ENCODE results near the gene TM9SF3. TPM values are rescaled to one million over a fixed set of nuclear protein-coding genes. Genes with fewer than 3 reads are reported as not detected.
A peak's percentile ranks its signal among the peaks of the same experiment; 100 is the strongest.

TM9SF3 gene
- 61.3 TPM for total RNA-seq
- long read RNA-seq, full-length matches to known transcripts, result 179 of 202 reads
- long read RNA-seq, partial matches to known transcripts, result 8 of 202 reads
- long read RNA-seq, other reads (novel, unspliced or antisense), result 15 of 202 reads

DNA sequence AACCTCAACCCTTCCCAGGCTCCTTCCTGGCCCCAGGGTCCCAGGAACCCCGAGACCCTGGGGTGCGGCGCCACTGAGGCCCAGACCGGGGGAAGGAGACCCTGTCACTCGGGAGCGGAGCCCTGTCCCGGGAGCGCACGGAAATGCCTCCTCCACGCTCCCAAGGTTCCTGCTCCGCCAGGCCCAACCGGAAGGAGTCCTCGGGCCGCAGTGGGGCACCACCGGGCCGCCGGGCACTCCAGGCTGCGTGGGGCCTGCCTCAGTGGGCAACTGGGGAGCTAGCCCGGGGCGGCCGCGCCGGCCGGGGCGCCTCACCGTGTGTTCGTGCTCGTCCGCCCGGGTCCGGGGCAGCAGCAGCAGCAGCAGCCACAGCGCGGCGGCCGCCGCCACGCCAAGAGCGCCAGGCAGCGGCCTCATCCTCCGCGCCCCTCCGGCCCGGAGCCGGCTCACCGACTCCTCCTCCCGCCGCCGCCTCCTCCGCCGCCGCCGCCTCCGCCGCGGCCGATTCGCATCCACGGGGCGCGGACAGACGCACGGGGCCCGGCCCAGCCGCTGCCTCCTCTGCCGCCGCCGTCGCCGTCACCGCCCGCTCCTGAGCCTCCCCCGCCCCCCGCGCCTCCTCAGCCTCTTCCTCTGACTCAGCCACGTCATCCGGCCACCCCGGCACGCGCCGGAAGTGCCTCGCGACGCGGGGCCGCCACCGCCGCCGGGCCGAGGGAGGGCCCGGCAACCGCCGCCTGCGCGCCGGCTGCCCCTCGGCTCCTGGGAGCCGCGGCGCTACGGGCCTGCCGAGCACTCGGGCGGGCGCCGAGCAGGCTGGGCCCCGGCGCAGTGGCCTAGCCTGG is at the start of gene TM9SF3:
TM9SF3 (minus strand) TSS at position 594 of the 845 bp plus-strand sequence; CDS start at position 417, 177 bp downstream.
- Histone ChIP-seq H3K27me3 (ENCODE audit: low read depth) (no peaks in the 10 kb centered on the region), H3K4me1 (peaks cover 68% of the 10 kb centered on the region), H3K9me3 (replicated peaks) (no peaks in the 10 kb centered on the region), H3K36me3 (no peaks in the 10 kb centered on the region), H3K27ac (replicated peaks) (peak within 1 kb of the TSS; percentile 99), H3K4me3 (peak within 1 kb of the TSS; percentile 87)
- peak; percentile 97 for DNase-seq
- intact Hi-C loops (cut with micrococcal nuclease), result no loop called here
- TF ChIP-seq, protein P1, sequence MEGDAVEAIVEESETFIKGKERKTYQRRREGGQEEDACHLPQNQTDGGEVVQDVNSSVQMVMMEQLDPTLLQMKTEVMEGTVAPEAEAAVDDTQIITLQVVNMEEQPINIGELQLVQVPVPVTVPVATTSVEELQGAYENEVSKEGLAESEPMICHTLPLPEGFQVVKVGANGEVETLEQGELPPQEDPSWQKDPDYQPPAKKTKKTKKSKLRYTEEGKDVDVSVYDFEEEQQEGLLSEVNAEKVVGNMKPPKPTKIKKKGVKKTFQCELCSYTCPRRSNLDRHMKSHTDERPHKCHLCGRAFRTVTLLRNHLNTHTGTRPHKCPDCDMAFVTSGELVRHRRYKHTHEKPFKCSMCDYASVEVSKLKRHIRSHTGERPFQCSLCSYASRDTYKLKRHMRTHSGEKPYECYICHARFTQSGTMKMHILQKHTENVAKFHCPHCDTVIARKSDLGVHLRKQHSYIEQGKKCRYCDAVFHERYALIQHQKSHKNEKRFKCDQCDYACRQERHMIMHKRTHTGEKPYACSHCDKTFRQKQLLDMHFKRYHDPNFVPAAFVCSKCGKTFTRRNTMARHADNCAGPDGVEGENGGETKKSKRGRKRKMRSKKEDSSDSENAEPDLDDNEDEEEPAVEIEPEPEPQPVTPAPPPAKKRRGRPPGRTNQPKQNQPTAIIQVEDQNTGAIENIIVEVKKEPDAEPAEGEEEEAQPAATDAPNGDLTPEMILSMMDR (IDR thresholded peaks at IDR 0.05; ENCODE audit: borderline replicate concordance), result no peak

DNA sequence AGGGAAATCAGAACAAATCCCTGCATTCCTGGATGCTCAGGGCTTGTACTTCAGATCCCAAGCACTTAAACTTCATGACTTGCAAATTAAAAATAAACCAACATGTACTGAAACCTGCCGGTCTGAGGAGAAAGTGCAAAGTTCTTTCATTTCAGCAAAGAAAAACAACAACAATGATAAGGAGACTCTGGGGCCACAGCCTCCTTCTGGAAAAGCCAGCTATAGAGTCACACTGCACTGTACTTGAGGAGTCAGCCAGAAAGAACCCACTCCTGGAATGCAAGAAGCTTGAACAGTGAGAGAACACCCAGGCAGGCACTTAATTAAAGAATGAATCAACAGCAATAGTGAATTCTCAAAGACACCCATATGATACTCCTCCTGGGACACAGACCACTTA is 49.7 kb upstream of the TM9SF3 start:
- Histone ChIP-seq H3K4me3 (no peak overlapping the region), H3K36me3 (no peaks in the 10 kb centered on the region), H3K27ac (replicated peaks) (no peak overlapping the region), H3K27me3 (ENCODE audit: low read depth) (no peaks in the 10 kb centered on the region), H3K9me3 (replicated peaks) (no peaks in the 10 kb centered on the region), H3K4me1 (peaks cover 13% of the 10 kb centered on the region)
- DNase-seq, result no peak
- TF ChIP-seq, protein P1 (IDR thresholded peaks at IDR 0.05; ENCODE audit: borderline replicate concordance), result no peak
- intact Hi-C loops (cut with micrococcal nuclease), result no loop called here

DNA sequence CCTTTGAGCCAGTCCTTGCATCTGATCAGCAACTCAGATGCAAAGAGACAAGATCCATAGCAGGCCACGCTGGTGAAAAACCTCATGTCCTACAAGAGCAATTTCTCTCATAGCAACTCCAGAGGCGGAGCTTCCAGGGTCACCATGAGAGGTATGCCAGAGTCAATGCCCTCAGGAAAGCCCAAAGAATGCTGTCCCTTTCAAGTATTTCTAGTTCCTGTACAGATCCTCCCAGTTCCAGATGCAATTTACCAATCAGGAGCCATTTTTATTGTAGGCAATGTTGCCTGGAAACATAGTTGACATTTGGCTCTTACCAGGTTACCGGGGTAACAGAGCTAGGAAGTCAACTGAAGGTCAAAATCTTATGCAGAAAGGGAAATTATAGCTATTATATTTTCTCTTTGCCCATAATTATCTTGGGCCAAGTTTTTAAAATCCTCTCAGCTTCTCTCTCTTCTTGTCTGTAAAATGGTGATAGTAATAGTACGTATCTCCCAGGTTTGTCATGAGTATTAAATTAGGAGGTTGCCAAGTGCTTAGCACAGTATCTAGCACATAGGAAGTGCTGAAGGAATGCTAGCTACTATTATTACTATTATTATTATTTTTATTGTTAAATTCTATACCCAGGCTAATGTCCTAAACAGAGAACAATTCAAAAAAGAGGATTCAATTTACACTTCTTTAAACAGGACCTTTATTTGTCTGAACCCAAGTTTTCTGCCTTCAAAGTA is 46.3 kb upstream of the TM9SF3 start:
- H3K27me3 ChIP-seq (ENCODE audit: low read depth), result no peaks in the 10 kb centered on the region
- H3K36me3 ChIP-seq, result no peaks in the 10 kb centered on the region
- no peak for DNase-seq
- H3K9me3 ChIP-seq (replicated peaks), result no peaks in the 10 kb centered on the region
- peaks cover 13% of the 10 kb centered on the region for H3K4me1 ChIP-seq
- no peak overlapping the region for H3K4me3 ChIP-seq
- TF ChIP-seq, protein P1 (IDR thresholded peaks at IDR 0.05; ENCODE audit: borderline replicate concordance), result no peak
- H3K27ac ChIP-seq (replicated peaks), result no peak overlapping the region
- intact Hi-C loops (cut with micrococcal nuclease), result no loop called here

DNA sequence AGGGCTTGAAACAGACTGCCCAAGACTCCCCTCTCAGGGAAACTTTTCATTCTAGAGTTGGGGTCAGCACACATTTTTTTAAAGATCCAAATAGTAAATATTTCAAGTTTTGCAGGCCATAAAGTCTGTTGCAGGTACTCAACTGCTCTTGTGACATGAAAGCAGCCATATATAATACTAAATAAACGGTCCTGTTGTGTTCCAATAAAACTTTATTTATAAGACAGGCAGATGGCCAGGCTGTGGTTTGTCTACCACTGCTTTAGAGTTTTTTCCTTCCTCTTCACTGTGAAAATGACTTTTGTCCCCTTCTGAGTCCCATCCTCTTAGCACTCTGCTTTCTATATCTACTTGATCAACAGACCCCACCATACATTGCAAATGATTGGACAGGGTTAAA is 40.5 kb upstream of the TM9SF3 start:
- Histone ChIP-seq H3K4me1 (peaks cover 4% of the 10 kb centered on the region), H3K9me3 (replicated peaks) (no peaks in the 10 kb centered on the region), H3K36me3 (no peaks in the 10 kb centered on the region), H3K4me3 (no peak overlapping the region), H3K27ac (replicated peaks) (no peak overlapping the region), H3K27me3 (ENCODE audit: low read depth) (no peaks in the 10 kb centered on the region)
- TF ChIP-seq, protein P1 (IDR thresholded peaks at IDR 0.05; ENCODE audit: borderline replicate concordance), result no peak
- intact Hi-C loops (cut with micrococcal nuclease), result no loop called here
- DNase-seq, result no peak

DNA sequence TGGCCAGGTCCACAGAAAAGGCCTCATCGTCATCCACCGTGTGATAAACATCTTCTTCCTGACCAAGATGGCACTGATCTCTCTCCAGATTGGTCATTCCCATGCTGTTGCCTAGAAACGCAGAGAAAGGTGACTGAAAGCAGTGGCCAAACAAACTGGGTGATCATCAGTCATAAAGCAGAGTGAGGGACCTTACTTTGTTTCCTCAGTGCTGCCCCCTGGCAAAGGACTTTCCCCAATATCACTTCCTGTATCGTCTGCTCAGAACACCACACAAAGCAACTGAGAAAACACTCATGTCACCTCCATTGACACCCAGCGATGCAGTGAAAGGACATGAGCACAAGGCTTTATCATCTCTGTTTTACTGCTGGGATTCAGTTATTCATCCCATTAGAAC is 40.0 kb upstream of the TM9SF3 start:
- Histone ChIP-seq H3K27me3 (ENCODE audit: low read depth) (no peaks in the 10 kb centered on the region), H3K27ac (replicated peaks) (no peak overlapping the region), H3K4me3 (no peak overlapping the region), H3K9me3 (replicated peaks) (no peaks in the 10 kb centered on the region), H3K36me3 (no peaks in the 10 kb centered on the region), H3K4me1 (peaks cover 4% of the 10 kb centered on the region)
- intact Hi-C loops (cut with micrococcal nuclease), result no loop called here
- TF ChIP-seq, protein P1 (IDR thresholded peaks at IDR 0.05; ENCODE audit: borderline replicate concordance), result no peak
- no peak for DNase-seq

Data from left ventricle myocardium inferior (tissue), 1 donor.